HG03378 (cell line): ENCODE measurements around the gene SWT1.
"Not testable (repeated sequence)": the region's sequence is repeated elsewhere in the genome, so short reads cannot be mapped to it uniquely, and the experiment has no call there.

ENCODE experiments used
- ATAC-seq: cut with Tn5 transposase; IDR thresholded peaks from one replicate; pipeline ENCODE4 v1.9.1; 2021; ENCODE audit warnings: mild to moderate bottlenecking, moderate library complexity; ENCODE audit not compliant: unreplicated experiment

The SWT1 gene

DNA sequence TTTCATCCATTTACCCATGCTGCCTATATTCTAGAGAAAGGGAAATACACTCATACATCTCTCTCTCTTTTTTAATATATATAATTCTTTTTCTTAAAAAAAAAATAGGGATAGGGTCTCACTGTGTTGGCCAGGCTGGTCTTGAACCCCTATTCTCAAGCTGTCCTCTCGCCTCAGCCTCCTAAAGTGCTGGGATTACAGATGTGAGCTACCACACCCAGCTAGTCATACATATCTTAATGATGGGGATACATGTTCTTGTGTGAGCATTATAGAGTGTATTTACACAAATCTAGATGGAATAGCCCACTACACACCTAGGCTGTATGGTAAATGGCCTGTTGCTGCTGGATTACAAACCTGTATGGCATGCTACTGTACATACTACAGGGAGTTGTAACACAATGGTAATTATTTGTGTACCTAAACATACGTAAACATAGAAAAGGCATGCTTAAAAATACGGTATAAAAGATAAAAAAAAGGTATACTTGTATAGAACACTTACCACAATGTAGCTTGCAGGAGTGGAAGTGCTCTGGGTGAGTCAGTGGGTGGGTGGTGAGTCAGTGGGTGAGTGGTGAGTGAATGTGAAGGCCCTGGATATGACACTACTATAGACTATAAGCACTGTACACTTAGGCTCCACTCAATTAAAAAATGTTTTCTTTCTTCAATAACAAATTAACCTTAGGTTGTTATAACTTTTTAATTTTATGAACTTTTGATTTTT, 87.2 kb downstream of the SWT1 start:
- ATAC-seq, result no peak

DNA sequence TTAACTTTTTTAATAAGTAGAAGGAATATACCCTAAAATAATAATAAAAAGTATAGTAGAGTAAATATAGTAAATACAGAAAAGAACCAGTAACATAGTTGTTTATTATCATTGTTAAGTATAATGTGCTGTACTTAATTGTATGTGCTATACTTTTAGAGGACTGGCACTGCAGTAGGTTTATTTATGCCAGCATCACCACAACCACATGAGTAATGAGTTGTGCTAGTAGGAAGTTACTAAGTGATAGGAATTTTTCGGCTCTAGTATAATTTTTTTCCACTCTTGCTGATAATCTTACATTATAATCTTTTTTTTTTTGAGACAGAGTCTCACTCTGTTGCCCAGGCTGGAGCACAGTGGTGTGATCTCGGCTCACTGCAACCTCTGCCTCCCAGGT, 88.5 kb downstream of the SWT1 start:
- no peak for ATAC-seq

- no peak for ATAC-seq
Observed at GRCh38 chr1:185249563-185249962, 92.6 kb downstream of the SWT1 start.

DNA sequence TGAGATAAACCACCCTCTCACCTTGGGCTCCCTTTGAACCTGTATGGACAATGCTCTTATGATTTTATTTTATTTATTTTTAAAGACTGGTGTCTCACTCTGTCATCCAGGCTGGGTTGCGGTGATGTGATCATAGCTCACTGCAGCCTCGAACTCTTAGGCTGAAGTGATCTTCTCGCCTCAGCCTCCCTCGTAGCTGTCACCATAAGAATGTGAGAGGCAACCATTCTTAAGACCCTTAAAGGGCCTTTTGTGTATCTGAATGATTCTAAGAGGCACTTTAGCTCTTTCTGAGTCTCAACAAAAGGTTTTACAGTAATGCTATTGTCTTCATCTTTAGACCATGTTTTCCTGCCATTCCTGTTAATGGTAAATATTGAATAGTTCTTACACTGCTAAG, 93.1 kb downstream of the SWT1 start:
- no peak for ATAC-seq

GRCh38 chr1:185251928-185252327, 95.0 kb downstream of the SWT1 start:
- ATAC-seq, result not testable (repeated sequence)

- ATAC-seq, result not testable (repeated sequence)
Observed at GRCh38 chr1:185252404-185252803, 95.4 kb downstream of the SWT1 start.

DNA sequence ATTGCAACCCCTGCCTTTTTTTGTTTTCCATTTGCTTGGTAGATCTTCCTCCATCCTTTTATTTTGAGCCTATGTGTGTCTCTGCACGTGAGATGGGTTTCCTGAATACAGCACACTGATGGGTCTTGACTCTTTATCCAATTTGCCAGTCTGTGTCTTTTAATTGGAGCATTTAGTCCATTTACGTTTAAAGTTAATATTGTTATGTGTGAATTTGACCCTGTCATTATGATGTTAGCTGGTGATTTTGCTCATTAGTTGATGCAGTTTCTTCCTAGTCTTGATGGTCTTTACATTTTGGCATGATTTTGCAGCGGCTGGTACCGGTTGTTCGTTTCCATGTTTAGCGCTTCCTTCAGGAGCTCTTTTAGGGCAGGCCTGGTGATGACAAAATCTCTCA, 98.6 kb downstream of the SWT1 start:
- not testable (repeated sequence) for ATAC-seq

GRCh38 chr1:185257116-185257949, 100.4 kb downstream of the SWT1 start:
- ATAC-seq, result not testable (repeated sequence)

DNA sequence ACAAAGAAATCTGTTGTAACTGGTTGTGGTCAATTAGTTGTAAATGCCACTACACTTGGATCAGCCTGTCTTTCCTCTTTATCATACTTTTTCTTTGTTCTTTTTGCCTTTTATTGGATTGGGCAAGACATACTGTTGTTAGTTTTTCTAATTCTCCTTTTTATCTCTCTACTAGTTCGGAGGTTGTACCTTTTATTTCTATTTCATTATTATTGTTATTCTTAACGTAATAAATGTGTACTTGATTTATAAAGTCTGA, 100.9 kb downstream of the SWT1 start:
- ATAC-seq, result no peak

GRCh38 chr1:185258676-185259075, 101.7 kb downstream of the SWT1 start:
- ATAC-seq, result no peak

DNA sequence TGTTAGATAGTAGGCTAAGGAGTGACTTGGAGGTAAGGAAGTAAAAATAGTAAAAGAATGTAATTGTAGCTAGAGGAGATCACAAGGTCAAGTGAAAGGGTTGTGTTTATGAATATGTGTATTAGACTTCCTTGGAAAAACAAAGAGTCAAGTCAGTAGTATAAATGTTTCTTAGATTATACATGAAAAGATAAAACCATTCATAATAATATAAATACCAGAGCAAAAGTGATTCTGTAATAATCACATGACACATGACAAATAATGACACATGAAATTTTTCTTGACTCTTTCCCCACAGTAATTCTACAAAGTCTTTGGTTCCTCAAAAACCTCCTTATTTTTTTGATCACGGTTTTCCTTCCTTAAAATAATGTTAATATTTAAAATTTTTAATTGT, 103.6 kb downstream of the SWT1 start:
- ATAC-seq, result no peak

DNA sequence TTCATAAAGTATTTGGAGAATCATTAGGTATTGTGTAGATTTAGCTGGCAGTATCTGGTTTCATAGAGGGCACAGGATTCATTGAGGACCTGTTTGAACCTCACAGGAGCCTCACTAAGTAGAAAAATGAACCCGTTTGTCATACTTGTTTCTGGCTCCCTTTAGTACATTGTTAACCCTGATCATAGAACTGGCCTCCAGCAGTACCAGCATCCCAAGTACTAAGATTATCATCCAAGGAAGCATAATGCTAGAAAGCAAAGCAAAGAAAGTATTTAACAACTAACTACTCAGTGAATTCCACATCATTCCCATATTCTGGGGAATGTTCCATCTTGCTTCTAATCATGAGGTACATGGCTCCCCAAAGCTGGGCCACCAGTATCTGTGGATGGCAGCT, 105.2 kb downstream of the SWT1 start:
- ATAC-seq, result no peak

- no peak for ATAC-seq
Observed at GRCh38 chr1:185263292-185263691, 106.3 kb downstream of the SWT1 start.

DNA sequence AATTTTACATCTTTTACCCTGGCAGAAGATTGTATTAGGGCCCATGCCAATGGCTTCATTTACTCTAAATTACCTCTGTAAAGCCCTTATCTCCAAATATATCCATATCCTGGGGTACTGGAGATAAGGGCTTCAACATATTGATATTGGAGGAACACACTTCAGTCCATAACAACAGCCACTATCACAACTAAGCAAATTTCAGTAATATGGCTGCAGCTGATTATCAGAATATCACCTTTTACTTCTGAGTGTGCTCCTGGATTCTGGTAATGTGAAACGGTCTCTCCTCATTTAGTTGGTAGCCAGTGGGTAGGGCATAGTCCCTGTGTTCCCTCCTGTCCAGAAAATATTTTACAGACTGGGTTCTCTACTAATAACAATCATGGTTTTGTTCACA, 106.8 kb downstream of the SWT1 start:
- ATAC-seq, result no peak

- ATAC-seq, result no peak
Observed at GRCh38 chr1:185265314-185265713, 108.3 kb downstream of the SWT1 start.

- ATAC-seq, result no peak
Observed at GRCh38 chr1:185267301-185267700, 110.3 kb downstream of the SWT1 start.

GRCh38 chr1:185267701-185268100, 110.7 kb downstream of the SWT1 start:
- no peak for ATAC-seq

DNA sequence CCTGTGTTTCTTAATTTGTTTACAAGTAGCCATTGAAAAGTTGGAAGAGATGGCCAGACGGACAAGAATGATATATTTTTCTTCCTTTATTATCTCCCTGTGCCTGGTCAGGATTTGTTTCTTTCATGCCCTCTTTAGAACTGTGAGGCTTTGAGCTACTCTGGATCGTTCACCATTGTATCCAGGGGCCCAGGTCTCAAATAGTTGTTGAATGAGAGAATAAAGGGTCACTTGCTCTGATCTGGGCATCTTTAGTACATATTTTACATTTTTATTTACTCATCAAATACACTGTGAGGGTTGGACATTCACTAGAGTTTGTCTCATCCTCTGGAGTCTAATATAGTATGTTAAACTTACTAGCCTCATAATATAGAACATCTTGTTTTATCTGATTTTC, 111.4 kb downstream of the SWT1 start:
- ATAC-seq, result no peak

DNA sequence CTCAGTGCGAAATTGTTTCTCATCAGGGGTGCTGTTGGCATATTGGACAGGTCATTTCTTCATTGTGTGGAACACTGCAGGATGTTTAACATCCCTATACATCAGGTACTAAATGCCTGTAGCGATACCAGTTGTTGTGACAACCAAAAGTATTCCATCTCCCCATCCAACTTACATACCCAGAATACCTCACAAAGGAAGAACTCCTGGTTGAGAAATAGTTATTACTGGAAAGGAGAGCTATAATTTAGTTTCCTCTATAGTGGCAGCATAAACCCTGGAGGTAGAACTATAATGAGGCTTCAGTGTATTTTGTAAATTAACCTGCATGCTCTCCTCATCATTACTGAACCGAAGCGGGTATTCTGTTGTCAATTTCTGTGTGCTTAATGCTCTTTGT, 115.0 kb downstream of the SWT1 start:
- no peak for ATAC-seq

- no peak for ATAC-seq
Observed at GRCh38 chr1:185279571-185279970, 122.6 kb downstream of the SWT1 start.

DNA sequence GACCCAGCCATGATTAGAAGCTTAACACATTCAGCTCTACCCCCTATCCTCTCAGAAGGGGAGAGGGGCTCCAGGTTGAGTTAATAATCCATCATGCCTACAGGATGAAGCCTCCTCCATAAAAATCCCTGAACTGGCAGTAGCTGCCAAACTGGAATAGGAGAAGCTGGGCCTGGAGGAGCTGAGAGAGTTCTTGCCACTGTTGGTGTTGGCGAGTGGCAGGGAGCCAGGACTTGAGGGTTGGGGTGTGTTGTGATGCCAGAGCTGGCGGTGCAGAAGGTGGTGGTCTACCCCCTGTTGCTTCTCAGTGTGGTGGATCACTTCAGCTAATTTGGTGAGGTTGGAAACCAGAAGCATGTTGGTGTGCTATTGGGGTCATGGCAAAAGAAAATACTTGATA, 123.6 kb downstream of the SWT1 start:
- ATAC-seq, result no peak

- ATAC-seq, result peak; percentile 91
Observed at GRCh38 chr1:185281245-185281644, 124.3 kb downstream of the SWT1 start.

GRCh38 chr1:185284116-185284515, 127.1 kb downstream of the SWT1 start:
- no peak for ATAC-seq
